Adipose tissue (tissue), 3 donors: ENCODE data around the gene TIGAR. TPM values are rescaled to one million over a fixed set of nuclear protein-coding genes. Genes with fewer than 3 reads are reported as not detected.

Source experiments
- H3K27ac ChIP-seq: one replicate; pipeline ENCODE4 v1.5.1; 2013; ENCODE audit warnings: low read depth, low read length
- WGBS, 3 donors: extraction: QIAGEN DNeasy Blood & Tissue Kit; methylation state at CpG; one replicate each; pipeline ENCODE4 v1.1.7; 2013; 5-methylcytosine and 5-hydroxymethylcytosine counted together
- polyA plus RNA-seq, 3 donors: library from polyadenylated mRNA; stranded (reverse); fragments of 200-250 nt; gene quantifications; one replicate each; pipeline ENCODE4 v1.2.3, GENCODE V29; 2013
- donor health status: healthy with polysubstance abuse.
- donor health status: Bipolar disorder and iron deficiency.
- donor health status: healthy.

The TIGAR gene
- polyA plus RNA-seq, 3 donors = 0.98 to 5.3 (median 3.5) TPM

GRCh38 chr12:4281173-4281654, 39.8 kb upstream of the TIGAR start:
- WGBS, 3 donors = 73 to 86% (median 75%) methylated on average over 16 of the region's 16 CpGs

GRCh38 chr12:4282103-4282891, 38.7 kb upstream of the TIGAR start:
- 90 to 94% (median 92%) methylated on average over 15 to 16 of the region's 16 CpGs for WGBS, 3 donors
- no peak overlapping the region for H3K27ac ChIP-seq

More at GRCh38 chr12:4281173-4281654, 39.8 kb upstream of the TIGAR start:
- H3K27ac ChIP-seq = no peak overlapping the region

DNA sequence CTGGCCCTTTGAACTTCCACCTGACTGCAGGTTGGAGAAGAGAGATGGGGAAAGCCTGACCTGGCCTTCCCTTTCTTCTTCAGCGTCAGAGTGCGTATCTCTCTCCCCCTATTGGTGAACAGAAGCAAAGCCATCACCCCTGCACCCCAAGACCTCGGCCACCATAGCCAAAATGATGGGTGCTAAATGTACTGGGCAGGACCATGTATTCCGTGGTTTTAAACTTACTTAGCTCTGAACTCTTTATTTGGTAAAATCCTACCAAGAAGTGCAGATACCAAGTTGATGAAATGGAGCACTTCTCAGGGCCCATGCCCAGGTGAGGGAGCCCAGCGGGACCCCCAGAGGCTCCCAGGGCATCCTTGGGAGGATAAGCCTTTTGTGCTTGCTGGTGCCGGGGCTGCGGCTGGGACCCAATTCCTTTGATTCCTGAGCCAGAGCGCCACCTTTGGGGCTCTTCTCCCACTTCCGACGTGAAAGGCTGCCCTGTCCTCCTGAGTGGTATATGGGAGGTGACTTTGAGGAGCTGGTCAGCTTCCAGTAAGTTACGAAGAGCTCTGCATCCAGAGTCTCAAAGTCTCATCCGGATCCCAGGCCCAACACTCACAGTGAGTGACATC, 38.0 kb upstream of the TIGAR start:
- WGBS, 3 donors = 79 to 82% (median 80%) methylated on average over 11 to 12 of the region's 12 CpGs
- no peak overlapping the region for H3K27ac ChIP-seq

- H3K27ac ChIP-seq = no peak overlapping the region
- WGBS, 3 donors = 66 to 77% (median 74%) methylated on average over 12 of the region's 12 CpGs
Measured at GRCh38 chr12:4283512-4284255, 37.3 kb upstream of the TIGAR start.

- 75 to 91% (median 87%) methylated on average over 4 of the region's 4 CpGs for WGBS, 3 donors
- no peak overlapping the region for H3K27ac ChIP-seq
Measured at GRCh38 chr12:4284306-4284705, 36.7 kb upstream of the TIGAR start.

DNA sequence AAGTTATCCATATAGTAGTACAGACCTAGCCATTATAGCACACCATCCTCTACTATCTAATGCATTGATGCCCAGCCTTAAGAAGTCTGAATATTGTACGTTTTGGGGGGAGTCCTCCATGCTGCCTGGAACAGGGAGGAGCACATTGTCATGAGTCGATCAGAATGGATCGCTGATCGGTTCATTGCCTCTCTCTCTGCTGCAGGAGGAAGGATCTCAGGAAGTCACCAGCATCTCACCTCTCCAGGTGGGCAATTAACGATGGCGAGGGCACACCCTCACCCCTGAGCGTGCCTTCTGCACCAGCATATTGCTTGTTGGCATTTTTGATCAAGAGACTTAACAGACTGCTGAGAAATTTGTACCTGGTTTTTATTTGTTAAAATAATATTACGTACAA, 35.9 kb upstream of the TIGAR start:
- 85 to 89% (median 88%) methylated on average over 8 of the region's 8 CpGs for WGBS, 3 donors
- no peak overlapping the region for H3K27ac ChIP-seq

GRCh38 chr12:4286228-4286627, 34.8 kb upstream of the TIGAR start:
- no peak overlapping the region for H3K27ac ChIP-seq
- WGBS, 3 donors = 65 to 74% (median 68%) methylated on average over 12 of the region's 12 CpGs

GRCh38 chr12:4286771-4287317, 34.2 kb upstream of the TIGAR start:
- WGBS, 3 donors = 60 to 75% (median 67%) methylated on average over 14 of the region's 14 CpGs
- H3K27ac ChIP-seq = no peak overlapping the region

DNA sequence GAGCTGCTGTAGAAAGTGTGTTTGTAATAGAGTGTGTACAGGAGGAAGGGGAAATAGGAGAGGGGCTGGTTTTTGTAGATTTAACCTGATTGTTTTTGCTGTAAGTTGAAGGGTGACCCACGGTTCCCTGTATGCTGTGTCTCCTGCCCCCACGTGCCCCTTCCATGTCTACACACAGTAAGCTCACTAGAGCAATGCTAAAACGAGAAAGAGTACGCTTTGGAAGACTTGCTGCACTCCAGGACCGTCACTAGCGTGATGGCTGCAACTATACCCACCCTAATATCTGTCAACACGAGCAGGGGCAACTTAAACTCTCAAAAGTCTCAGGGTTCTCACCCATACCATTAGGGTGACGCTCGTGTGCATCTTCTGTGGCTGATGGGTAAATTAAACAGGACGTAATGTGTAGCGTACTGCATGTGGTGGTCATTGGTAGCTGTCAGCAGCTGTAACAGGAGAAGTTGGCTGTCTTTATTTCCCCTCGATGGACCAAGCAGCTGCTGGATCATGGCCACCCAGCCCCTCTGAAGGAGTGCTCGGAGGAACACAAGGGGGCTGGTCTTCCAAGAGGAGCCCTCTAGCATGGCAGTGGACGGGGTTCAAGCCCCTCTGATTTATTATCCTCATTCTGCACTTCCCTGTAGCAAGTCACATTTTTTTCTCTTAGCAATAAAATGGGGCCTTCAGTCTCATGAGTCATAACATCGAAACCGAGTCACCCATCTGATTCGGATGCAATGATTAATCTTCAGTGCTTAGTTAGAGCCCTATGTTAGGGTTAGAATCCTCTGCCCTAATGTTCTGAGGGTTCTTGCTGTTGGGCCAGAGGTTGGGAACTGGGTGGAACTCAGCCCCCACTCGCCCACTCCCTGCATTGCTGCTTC, 33.4 kb upstream of the TIGAR start:
- WGBS, 3 donors = 72 to 78% (median 72%) methylated on average over 18 of the region's 18 CpGs

GRCh38 chr12:4288296-4289131, 32.5 kb upstream of the TIGAR start:
- H3K27ac ChIP-seq = no peak overlapping the region
- WGBS, 3 donors = 60 to 69% (median 61%) methylated on average over 20 of the region's 20 CpGs

More for the DNA sequence above, 33.4 kb upstream of the TIGAR start:
- no peak overlapping the region for H3K27ac ChIP-seq

DNA sequence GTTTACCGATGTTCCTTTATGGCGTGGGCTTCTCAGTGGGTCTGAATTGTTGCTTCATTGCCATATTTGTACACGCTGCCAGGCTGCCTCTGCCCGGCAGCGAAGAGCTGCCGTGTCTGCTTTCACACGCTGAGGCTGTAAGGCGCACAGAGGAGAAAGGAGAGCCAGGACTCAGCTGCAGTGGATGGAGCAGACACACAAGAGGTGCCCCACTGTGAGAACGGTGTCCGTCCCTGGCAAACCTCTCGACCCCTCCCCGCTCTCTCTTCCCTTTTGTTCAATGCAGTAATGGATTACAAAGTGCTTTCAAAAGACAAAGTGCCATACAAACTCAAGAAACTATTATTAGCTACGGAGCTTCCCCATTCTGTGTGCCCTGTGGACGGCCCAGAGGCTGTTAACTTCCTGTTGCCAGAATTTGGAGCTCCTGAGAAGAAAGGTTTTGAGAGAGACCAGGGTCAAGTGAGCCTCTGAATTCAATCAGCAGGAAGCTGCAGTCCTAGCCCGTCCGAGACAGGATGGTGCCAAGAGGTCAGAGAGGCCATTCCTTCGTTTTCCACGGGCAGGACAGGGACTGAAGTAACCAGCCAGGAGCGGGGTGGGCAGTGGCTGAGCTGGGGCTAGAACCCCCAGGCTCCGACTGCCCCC, 31.7 kb upstream of the TIGAR start:
- 50 to 69% (median 50%) methylated on average over 20 of the region's 20 CpGs for WGBS, 3 donors
- H3K27ac ChIP-seq = no peak overlapping the region

GRCh38 chr12:4289998-4290790, 30.8 kb upstream of the TIGAR start:
- no peak overlapping the region for H3K27ac ChIP-seq
- 80 to 87% (median 86%) methylated on average over 28 of the region's 28 CpGs for WGBS, 3 donors

DNA sequence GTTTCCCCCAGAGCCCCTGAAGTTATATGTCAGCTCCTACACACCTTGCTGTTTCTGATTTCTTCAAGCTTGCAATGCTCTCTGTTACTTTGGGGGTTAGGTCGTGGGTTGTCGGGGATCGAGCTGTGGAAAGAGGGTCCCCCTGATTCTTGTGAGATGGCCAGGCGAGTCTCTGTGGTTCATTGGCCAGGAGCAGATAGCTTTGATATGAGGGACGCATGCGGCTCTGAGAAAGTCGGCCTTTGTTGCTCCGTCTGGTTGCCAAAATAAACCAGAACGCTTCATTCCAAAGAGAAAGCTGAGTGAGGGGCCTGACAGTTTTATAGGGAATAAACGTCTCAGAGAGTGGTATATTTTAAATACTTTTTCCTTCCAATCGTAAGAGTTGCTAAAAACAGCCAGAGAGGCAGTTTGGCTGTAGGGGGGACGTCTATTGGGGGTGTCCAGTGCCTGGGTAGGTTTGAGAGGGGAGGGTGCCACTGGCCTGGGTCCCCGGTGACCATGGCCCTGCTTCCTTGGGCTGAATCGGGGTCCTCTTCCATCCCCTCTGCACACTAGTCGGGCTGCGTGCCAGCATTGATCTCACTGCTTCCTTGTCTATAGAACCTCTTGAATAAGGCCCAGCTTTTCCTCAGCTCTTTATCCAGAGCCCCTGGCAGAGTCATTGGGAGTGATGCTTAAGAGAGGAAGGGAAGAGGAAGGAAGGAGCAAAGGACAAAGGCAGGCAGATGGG, 28.5 kb upstream of the TIGAR start:
- 72 to 86% (median 78%) methylated on average over 16 of the region's 16 CpGs for WGBS, 3 donors
- H3K27ac ChIP-seq = no peak overlapping the region

GRCh38 chr12:4293299-4293965, 27.6 kb upstream of the TIGAR start:
- H3K27ac ChIP-seq = no peak overlapping the region
- WGBS, 3 donors = 82 to 89% (median 84%) methylated on average over 14 of the region's 14 CpGs
